HL-60 (cell line): ENCODE results near the gene RASSF5.
A peak's percentile ranks its signal among the peaks of the same experiment; 100 is the strongest.

Experiments
- DNase-seq, 2 experiments: peaks; one replicate each; pipeline ENCODE4 v3.0.0-alpha.2; 2010 to 2020; ENCODE audit warnings: low read depth in 1 of 2, low spot score in 1 of 2
- H3K27ac ChIP-seq: fragments of 250-450 bp; sonication (Bioruptor Pico); replicated peaks from 2 replicates; pipeline ENCODE4 v1.5.1; 2020; ENCODE audit warnings: mild to moderate bottlenecking, moderate library complexity
- H3K27me3 ChIP-seq: fragments of 250-450 bp; sonication (Bioruptor Pico); 2 replicates; pipeline ENCODE4 v1.5.1; 2021; ENCODE audit warnings: mild to moderate bottlenecking, moderate library complexity; ENCODE audit not compliant: insufficient read depth, poor library complexity, severe bottlenecking
- H3K4me3 ChIP-seq: replicated peaks from 2 replicates; pipeline ENCODE4 v1.5.1; 2011; ENCODE audit warnings: mild to moderate bottlenecking, control low read depth, low read length; ENCODE audit not compliant: insufficient read depth
- GABPA ChIP-seq: IDR thresholded peaks from 2 replicates; pipeline ENCODE4 v1.6.1; 2012; ENCODE audit warnings: low read depth
- POLR2AphosphoS5 ChIP-seq: IDR thresholded peaks from 2 replicates; pipeline ENCODE4 v1.6.1; 2012; ENCODE audit warnings: low read depth
- SPI1 ChIP-seq: IDR thresholded peaks from 2 replicates; pipeline ENCODE4 v1.6.1; 2012; ENCODE audit warnings: low read depth, mild to moderate bottlenecking, borderline replicate concordance
- TF ChIP-seq, protein P1 (sequence below): IDR thresholded peaks from one replicate; pipeline ENCODE4 v1.5.1; 2011; ENCODE audit warnings: low read length, control low read depth, inconsistent platforms; ENCODE audit not compliant: insufficient read depth
- TF ChIP-seq, protein P2 (sequence below): IDR thresholded peaks from 2 replicates; pipeline ENCODE4 v1.6.1; 2012; ENCODE audit warnings: low read depth; ENCODE audit not compliant: insufficient replicate concordance

Gene RASSF5

DNA sequence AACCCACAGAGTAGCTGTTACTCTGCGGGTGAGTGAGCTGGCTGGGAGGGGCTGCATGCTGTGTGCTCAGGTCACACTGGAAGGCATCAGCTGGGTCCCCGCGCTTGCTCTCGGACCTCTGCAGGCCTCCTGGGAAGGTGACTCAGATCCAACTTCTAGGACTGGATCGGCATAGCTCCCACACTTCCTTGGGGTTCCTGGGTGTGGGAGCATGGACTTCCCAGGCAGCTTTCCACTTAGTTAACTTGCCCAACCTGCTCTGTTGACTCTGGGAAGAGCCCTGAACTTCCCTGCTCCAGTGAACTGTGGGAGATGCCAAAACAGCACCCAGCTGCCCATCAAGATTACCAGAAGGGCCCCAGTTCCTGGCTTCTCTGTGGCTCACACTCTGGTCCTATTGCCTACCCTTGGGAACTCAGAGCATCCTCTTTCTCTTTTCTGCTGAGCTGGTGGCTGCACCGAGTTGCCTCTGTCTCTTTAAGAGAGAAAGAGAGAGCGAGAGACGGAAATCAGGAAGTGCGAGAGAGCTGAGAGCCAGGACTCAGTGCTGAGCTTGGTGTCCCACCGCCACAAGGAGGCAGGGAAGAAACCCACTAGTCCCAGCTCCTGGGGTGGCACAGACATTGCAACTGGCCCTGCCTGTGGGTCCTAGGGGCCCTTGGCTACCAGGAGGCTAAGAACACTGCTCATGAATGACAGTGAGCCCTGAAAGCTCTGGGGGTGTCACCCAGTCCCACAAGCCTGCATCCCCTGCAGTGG lies 37.2 kb upstream of the RASSF5 start, which contains the start of gene IKBKE:
Gene IKBKE (plus strand): TSS at position 544 of the 759 bp plus-strand sequence. CDS start 2,752 bp downstream, outside the sequence.
- peak; percentile 61 for TF ChIP-seq POLR2AphosphoS5
- no peak for TF ChIP-seq GABPA
- peak; percentile 98 for TF ChIP-seq SPI1
- Histone ChIP-seq H3K27ac (peak within 1 kb of the TSS; percentile 71), H3K4me3 (peak within 1 kb of the TSS; percentile 98), H3K27me3 (no peaks in the 10 kb centered on the region)
- DNase-seq = peak; percentile 66 to 91

DNA sequence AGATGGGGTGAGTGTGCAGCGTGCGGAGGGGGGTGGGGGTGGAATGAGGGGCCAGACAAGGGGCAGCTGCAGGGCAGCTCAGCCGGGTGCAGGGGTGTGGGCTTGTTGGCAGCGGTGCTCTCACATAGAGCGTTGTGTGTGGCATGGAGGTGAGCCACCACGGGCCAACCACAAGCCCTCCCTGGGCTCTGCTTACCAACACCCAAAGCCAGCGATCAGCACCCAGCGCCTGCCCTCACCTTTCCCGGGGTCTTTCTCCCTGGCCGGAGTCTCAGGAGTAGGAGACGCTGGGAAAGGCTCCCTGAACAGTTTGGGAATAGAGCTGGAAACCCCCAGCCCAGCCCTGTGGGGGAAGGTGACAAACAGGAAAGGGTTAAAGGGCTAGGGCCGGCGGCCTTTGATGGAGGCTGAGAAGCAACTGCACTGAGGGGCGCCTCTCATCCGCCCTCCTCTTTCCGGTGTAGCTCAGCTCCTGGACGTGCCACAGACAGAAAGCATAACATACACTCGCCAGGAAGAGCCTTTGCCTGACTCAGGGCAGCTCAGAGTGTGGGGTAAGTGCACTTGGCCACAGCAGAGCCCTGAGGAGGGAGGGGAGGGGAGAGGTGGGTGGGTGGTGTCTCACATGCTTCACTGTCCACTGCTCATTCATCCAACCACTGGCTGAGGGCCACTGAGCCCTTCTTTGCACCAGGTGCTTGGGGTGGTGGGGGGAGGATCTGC lies 36.5 kb upstream of the RASSF5 start:
- TF ChIP-seq, protein P1, sequence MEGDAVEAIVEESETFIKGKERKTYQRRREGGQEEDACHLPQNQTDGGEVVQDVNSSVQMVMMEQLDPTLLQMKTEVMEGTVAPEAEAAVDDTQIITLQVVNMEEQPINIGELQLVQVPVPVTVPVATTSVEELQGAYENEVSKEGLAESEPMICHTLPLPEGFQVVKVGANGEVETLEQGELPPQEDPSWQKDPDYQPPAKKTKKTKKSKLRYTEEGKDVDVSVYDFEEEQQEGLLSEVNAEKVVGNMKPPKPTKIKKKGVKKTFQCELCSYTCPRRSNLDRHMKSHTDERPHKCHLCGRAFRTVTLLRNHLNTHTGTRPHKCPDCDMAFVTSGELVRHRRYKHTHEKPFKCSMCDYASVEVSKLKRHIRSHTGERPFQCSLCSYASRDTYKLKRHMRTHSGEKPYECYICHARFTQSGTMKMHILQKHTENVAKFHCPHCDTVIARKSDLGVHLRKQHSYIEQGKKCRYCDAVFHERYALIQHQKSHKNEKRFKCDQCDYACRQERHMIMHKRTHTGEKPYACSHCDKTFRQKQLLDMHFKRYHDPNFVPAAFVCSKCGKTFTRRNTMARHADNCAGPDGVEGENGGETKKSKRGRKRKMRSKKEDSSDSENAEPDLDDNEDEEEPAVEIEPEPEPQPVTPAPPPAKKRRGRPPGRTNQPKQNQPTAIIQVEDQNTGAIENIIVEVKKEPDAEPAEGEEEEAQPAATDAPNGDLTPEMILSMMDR = no peak
- TF ChIP-seq SPI1 (no peak), POLR2AphosphoS5 (no peak; the same call in 1 of the 2 replicates), GABPA (no peak)
- TF ChIP-seq, protein P2, sequence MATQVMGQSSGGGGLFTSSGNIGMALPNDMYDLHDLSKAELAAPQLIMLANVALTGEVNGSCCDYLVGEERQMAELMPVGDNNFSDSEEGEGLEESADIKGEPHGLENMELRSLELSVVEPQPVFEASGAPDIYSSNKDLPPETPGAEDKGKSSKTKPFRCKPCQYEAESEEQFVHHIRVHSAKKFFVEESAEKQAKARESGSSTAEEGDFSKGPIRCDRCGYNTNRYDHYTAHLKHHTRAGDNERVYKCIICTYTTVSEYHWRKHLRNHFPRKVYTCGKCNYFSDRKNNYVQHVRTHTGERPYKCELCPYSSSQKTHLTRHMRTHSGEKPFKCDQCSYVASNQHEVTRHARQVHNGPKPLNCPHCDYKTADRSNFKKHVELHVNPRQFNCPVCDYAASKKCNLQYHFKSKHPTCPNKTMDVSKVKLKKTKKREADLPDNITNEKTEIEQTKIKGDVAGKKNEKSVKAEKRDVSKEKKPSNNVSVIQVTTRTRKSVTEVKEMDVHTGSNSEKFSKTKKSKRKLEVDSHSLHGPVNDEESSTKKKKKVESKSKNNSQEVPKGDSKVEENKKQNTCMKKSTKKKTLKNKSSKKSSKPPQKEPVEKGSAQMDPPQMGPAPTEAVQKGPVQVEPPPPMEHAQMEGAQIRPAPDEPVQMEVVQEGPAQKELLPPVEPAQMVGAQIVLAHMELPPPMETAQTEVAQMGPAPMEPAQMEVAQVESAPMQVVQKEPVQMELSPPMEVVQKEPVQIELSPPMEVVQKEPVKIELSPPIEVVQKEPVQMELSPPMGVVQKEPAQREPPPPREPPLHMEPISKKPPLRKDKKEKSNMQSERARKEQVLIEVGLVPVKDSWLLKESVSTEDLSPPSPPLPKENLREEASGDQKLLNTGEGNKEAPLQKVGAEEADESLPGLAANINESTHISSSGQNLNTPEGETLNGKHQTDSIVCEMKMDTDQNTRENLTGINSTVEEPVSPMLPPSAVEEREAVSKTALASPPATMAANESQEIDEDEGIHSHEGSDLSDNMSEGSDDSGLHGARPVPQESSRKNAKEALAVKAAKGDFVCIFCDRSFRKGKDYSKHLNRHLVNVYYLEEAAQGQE = no peak
- Histone ChIP-seq H3K27ac (peak overlapping the region; percentile 71), H3K27me3 (no peaks in the 10 kb centered on the region), H3K4me3 (peak overlapping the region; percentile 98)
- DNase-seq = peak; percentile 45 to 54

DNA sequence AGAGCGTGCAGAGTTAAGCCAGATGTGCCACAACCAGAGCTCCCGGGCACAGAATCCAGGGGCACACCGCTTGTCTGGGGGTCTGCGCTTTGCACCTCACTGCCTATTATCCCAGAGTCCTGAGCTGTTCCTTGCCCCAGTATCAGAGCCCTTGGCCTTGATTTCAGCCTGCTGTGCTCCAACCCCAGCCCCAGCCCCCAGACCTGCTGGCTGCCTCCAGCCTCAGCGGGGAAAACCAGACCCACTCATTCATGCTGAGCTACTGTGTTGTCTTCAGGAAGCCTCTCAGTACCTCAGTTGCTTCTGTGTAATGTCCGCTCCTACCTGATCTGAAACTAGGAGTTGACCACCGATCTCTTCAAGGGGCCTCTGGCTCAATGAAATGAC lies 35.9 kb upstream of the RASSF5 start:
- Histone ChIP-seq H3K4me3 (peak overlapping the region; percentile 98), H3K27me3 (no peaks in the 10 kb centered on the region), H3K27ac (peak overlapping the region; percentile 71)
- TF ChIP-seq SPI1 (no peak), GABPA (no peak), POLR2AphosphoS5 (no peak)
- TF ChIP-seq, protein P1 = no peak
- TF ChIP-seq, protein P2 = no peak
- DNase-seq = no peak

DNA sequence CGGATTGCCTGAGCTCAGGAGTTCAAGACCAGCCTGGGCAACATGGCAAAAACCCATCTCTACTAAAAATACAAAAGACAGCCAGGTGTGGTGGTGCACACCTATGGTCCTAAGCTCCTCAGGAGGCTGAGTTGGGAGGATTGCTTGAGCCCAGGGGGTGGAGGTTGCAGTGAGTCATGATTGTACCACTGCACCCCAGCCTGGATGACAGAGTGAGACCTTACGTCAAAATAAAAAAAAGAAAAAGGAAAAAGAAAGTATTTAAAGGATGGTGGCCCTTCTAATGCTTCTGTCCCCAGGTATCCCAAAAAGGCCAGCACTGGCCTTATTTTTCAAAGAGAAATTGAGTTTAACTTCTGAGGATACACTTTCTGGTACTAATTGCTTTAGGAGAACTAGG lies 35.3 kb upstream of the RASSF5 start:
- peak overlapping the region; percentile 71 for H3K27ac ChIP-seq
- H3K27me3 ChIP-seq = no peaks in the 10 kb centered on the region
- DNase-seq = no peak
- H3K4me3 ChIP-seq = peak overlapping the region; percentile 98
- TF ChIP-seq GABPA = no peak
- TF ChIP-seq, protein P2 = no peak
- no peak for TF ChIP-seq POLR2AphosphoS5
- no peak for TF ChIP-seq SPI1
- TF ChIP-seq, protein P1 = no peak
